Common myeloid progenitor, CD34-positive (primary cell): ENCODE results near the gene FILIP1.

Experiments used
- CTCF ChIA-PET: fragments of 350-600 bp; sonication (Branson Sonifier 250); formaldehyde crosslinking; loops from one replicate; lab custom pipeline; 2021; ENCODE audit warnings: antibody characterized with exemption; lab: Charles Lee
- POLR2A ChIA-PET: fragments of 350-600 bp; sonication (Branson Sonifier 250); formaldehyde crosslinking; loops from one replicate; lab custom pipeline; 2021; ENCODE audit warnings: antibody characterized with exemption; lab: Charles Lee
- DNase-seq, 3 donors: peaks; one replicate each; pipeline versions ENCODE4 v3.0.0 to v3.0.0-alpha.2; 2013
- H3K27ac ChIP-seq, 2 experiments: 1 replicate in 1 of 2; 2 replicates in 1 of 2; pipeline ENCODE4 v1.7.0; 2013; ENCODE audit warnings: inconsistent platforms in 2 of 2, low read length in 2 of 2, mild to moderate bottlenecking in 2 of 2, low read depth in 1 of 2, moderate library complexity in 1 of 2; ENCODE audit not compliant: severe bottlenecking in 2 of 2, insufficient read depth in 1 of 2, poor library complexity in 1 of 2
- H3K27me3 ChIP-seq, 5 experiments: replicated peaks in 2 of 5; 1 replicate in 3 of 5; 2 replicates in 2 of 5; pipeline versions ENCODE4 v1.6.1 to v1.7.0; 2013; ENCODE audit warnings: low read length in 4 of 5, mild to moderate bottlenecking in 2 of 5, moderate library complexity in 2 of 5, inconsistent platforms in 1 of 5; ENCODE audit not compliant: insufficient read depth in 5 of 5, control insufficient read depth in 4 of 5
- H3K36me3 ChIP-seq, 4 experiments: 1 replicate in 2 of 4; 2 replicates in 2 of 4; pipeline versions ENCODE4 v1.6.1 to v1.7.0; 2013; ENCODE audit warnings: low read length in 3 of 4, control low read depth in 1 of 4, mild to moderate bottlenecking in 1 of 4; ENCODE audit not compliant: control insufficient read depth in 4 of 4, insufficient read depth in 4 of 4
- H3K4me1 ChIP-seq, 4 experiments: 1 replicate in 3 of 4; 2 replicates in 1 of 4; pipeline versions ENCODE4 v1.6.1 to v1.7.1; 2013; ENCODE audit warnings: low read length in 3 of 4, mild to moderate bottlenecking in 3 of 4, control low read depth in 1 of 4, inconsistent platforms in 1 of 4, moderate library complexity in 1 of 4; ENCODE audit not compliant: control insufficient read depth in 4 of 4, insufficient read depth in 4 of 4; ENCODE audit errors: control extremely low read depth in 1 of 4
- H3K4me3 ChIP-seq, 7 experiments: 1 replicate in 4 of 7; 2 replicates in 3 of 7; pipeline versions ENCODE4 v1.5.1 to v1.7.0; 2013; ENCODE audit warnings: mild to moderate bottlenecking in 7 of 7, low read length in 6 of 7, moderate library complexity in 6 of 7, inconsistent platforms in 2 of 7, low read depth in 2 of 7, control low read depth in 1 of 7; ENCODE audit not compliant: insufficient read depth in 4 of 7, control insufficient read depth in 1 of 7; ENCODE audit errors: extremely low read depth in 1 of 7
- H3K9me3 ChIP-seq, 5 experiments: 1 replicate in 4 of 5; 2 replicates in 1 of 5; pipeline versions ENCODE4 v1.6.1 to v1.7.1; 2013; ENCODE audit warnings: low read length in 4 of 5, mild to moderate bottlenecking in 2 of 5, inconsistent platforms in 1 of 5, low read depth in 1 of 5, moderate library complexity in 1 of 5; ENCODE audit not compliant: control insufficient read depth in 4 of 5, insufficient read depth in 2 of 5; ENCODE audit errors: control extremely low read depth in 1 of 5
- WGBS: methylation state at CpG from one replicate; pipeline ENCODE4 v1.1.5; 2013; ENCODE audit not compliant: insufficient coverage; 5-methylcytosine and 5-hydroxymethylcytosine counted together

The FILIP1 gene

GRCh38 chr6:75424618-75425548 lies 68.7 kb downstream of the FILIP1 start:
- POLR2A ChIA-PET, result no interaction called here
- 67% methylated on average over 3 of the region's 4 CpGs for WGBS

GRCh38 chr6:75423386-75423785 lies 70.2 kb downstream of the FILIP1 start:
- no peaks in the 10 kb centered on the region for H3K27me3 ChIP-seq
- no peaks in the 10 kb centered on the region for H3K4me1 ChIP-seq
- no peaks in the 10 kb centered on the region for H3K36me3 ChIP-seq
- no peak for DNase-seq
- H3K27ac ChIP-seq, result no peak overlapping the region
- 85% methylated on average over 7 of the region's 8 CpGs for WGBS
- H3K9me3 ChIP-seq, result no peaks in the 10 kb centered on the region
- no peak overlapping the region for H3K4me3 ChIP-seq
- ChIA-PET CTCF (interaction anchor here (0.9 kb wide), 1 partner anchor 52 kb away, joined by 3 read pairs; no protein-coding TSS in a partner anchor), POLR2A (no interaction called here)

More at GRCh38 chr6:75424618-75425548, 68.7 kb downstream of the FILIP1 start:
- H3K4me3 ChIP-seq, result no peak overlapping the region
- CTCF ChIA-PET, result interaction anchor here (0.8 kb wide), 1 partner anchor 11 kb away, joined by 3 read pairs; no protein-coding TSS in a partner anchor
- no peaks in the 10 kb centered on the region for H3K4me1 ChIP-seq
- H3K9me3 ChIP-seq, result no peaks in the 10 kb centered on the region
- H3K27me3 ChIP-seq, result no peaks in the 10 kb centered on the region
- H3K36me3 ChIP-seq, result no peaks in the 10 kb centered on the region
- no peak for DNase-seq
- no peak overlapping the region for H3K27ac ChIP-seq

- no peak overlapping the region for H3K4me3 ChIP-seq
- no peaks in the 10 kb centered on the region for H3K27me3 ChIP-seq
- H3K9me3 ChIP-seq, result no peaks in the 10 kb centered on the region
- POLR2A ChIA-PET, result no interaction called here
- no peaks in the 10 kb centered on the region for H3K4me1 ChIP-seq
- CTCF ChIA-PET, result no interaction called here
- no peak for DNase-seq
- H3K36me3 ChIP-seq, result no peaks in the 10 kb centered on the region
- no peak overlapping the region for H3K27ac ChIP-seq
- WGBS, result no CpG with 5 or more reads among the region's 1 CpG
Observed at GRCh38 chr6:75422024-75422639, 71.5 kb downstream of the FILIP1 start.

- Histone ChIP-seq H3K9me3 (no peaks in the 10 kb centered on the region), H3K4me1 (no peaks in the 10 kb centered on the region), H3K36me3 (no peaks in the 10 kb centered on the region), H3K27me3 (no peaks in the 10 kb centered on the region), H3K4me3 (no peak overlapping the region), H3K27ac (no peak overlapping the region)
- ChIA-PET CTCF (no interaction called here), POLR2A (no interaction called here)
- 95% methylated on average over 10 of the region's 11 CpGs for WGBS
- no peak for DNase-seq
Observed at GRCh38 chr6:75421316-75422023, 72.1 kb downstream of the FILIP1 start.

GRCh38 chr6:75419980-75420379 lies 73.6 kb downstream of the FILIP1 start:
- Histone ChIP-seq H3K9me3 (no peaks in the 10 kb centered on the region), H3K27me3 (no peaks in the 10 kb centered on the region), H3K4me1 (no peaks in the 10 kb centered on the region), H3K27ac (no peak overlapping the region), H3K36me3 (no peaks in the 10 kb centered on the region), H3K4me3 (no peak overlapping the region)
- ChIA-PET CTCF (no interaction called here), POLR2A (no interaction called here)
- no CpG with 5 or more reads among the region's 1 CpG for WGBS
- DNase-seq, result no peak

- 100% methylated on average over 3 of the region's 3 CpGs for WGBS
- no peak for DNase-seq
Observed at GRCh38 chr6:75419416-75419815, 74.2 kb downstream of the FILIP1 start.

More at GRCh38 chr6:75419416-75419815, 74.2 kb downstream of the FILIP1 start:
- Histone ChIP-seq H3K4me1 (no peaks in the 10 kb centered on the region), H3K27ac (no peak overlapping the region), H3K4me3 (no peak overlapping the region), H3K36me3 (no peaks in the 10 kb centered on the region), H3K9me3 (no peaks in the 10 kb centered on the region), H3K27me3 (no peaks in the 10 kb centered on the region)
- POLR2A ChIA-PET, result no interaction called here
- CTCF ChIA-PET, result no interaction called here
